ENCODE measurements around the gene PRR3. TPM values are rescaled to one million over a fixed set of nuclear protein-coding genes. Genes with fewer than 3 reads are reported as not detected.

Gene PRR3
- total RNA-seq, 2 donors from 2014 or later = 6.9 to 10.4 TPM

- Histone ChIP-seq H3K27me3 (no peaks in the 10 kb centered on the region), H3K9me3 (no peaks in the 10 kb centered on the region), H3K36me3 (replicated peaks in 1 of 2; ENCODE audit: insufficient read depth in 1 of 2, low read depth in 2 of 2) (peaks cover under 1 to 11% of the 10 kb centered on the region in 2 donors), H3K4me1 (peaks cover 46% of the 10 kb centered on the region), H3K27ac (peak overlapping the region in 1 of 4 donors; percentile 1), H3K4me3 (no peak overlapping the region)
- DNase-seq (no peak), ATAC-seq (no peak)
- TF ChIP-seq POLR2A (IDR thresholded peaks at IDR 0.05) (no peak), CTCF (IDR thresholded peaks at IDR 0.05) (no peak)
- intact Hi-C loops (cut with DNase I) = no loop called here
- 26 to 35% methylated on average over 2 of the region's 2 CpGs for WGBS, 2 donors
Observed at GRCh38 chr6:30611856-30612194, 54.7 kb downstream of the PRR3 start.

- no peaks in the 10 kb centered on the region for H3K9me3 ChIP-seq
- DNase-seq (no peak), ATAC-seq (no peak)
- no peaks in the 10 kb centered on the region for H3K27me3 ChIP-seq
- peaks cover 46% of the 10 kb centered on the region for H3K4me1 ChIP-seq
- intact Hi-C loops (cut with DNase I) = no loop called here
- H3K36me3 ChIP-seq (replicated peaks in 1 of 2; ENCODE audit: insufficient read depth in 1 of 2, low read depth in 2 of 2) = peaks cover 0 to 9% of the 10 kb centered on the region in 2 donors
- peak in 1 of 3 donors; percentile 4 for TF ChIP-seq POLR2A (IDR thresholded peaks at IDR 0.05)
- TF ChIP-seq CTCF (IDR thresholded peaks at IDR 0.05) = peak in 3 of 7 experiments; percentile 15 to 23 (median 18)
- peak overlapping the region in 3 of 4 donors; percentile 1 to 96 (median 96) for H3K27ac ChIP-seq
- 48 to 61% methylated on average over 1 of the region's 1 CpG for WGBS, 2 donors
- no peak overlapping the region for H3K4me3 ChIP-seq
Observed at GRCh38 chr6:30612213-30612612, 55.1 kb downstream of the PRR3 start.

- TF ChIP-seq POLR2A (IDR thresholded peaks at IDR 0.05) = peak in 2 of 3 donors; percentile 6 to 18
- no peak for TF ChIP-seq CTCF (IDR thresholded peaks at IDR 0.05)
- intact Hi-C loops (cut with DNase I) = no loop called here
- Histone ChIP-seq H3K27me3 (no peaks in the 10 kb centered on the region), H3K9me3 (no peaks in the 10 kb centered on the region), H3K36me3 (replicated peaks in 1 of 2; ENCODE audit: insufficient read depth in 1 of 2, low read depth in 2 of 2) (peaks cover 0 to 7% of the 10 kb centered on the region in 2 donors), H3K4me1 (peaks cover 46% of the 10 kb centered on the region), H3K4me3 (no peak overlapping the region), H3K27ac (peak overlapping the region in 3 of 4 donors; percentile 1 to 96 (median 96))
- ATAC-seq (no peak), DNase-seq (no peak)
- WGBS, 2 donors = 25% methylated on average over 6 of the region's 6 CpGs
Observed at GRCh38 chr6:30612687-30613248, 55.7 kb downstream of the PRR3 start.

MicroRNAs encoded within 50 kb of the gene (microRNA counts, 767-probe panel; counts per million panel counts)
- 0 to 736 counts per million in 2 donors for microRNA hsa-miR-877-5p

Small RNAs within 50 kb of the gene (microRNA-seq; reads per million reads assigned to microRNA genes)
- gene MIR877 (ENCODE audit: borderline number of aligned reads in 2 of 2, borderline replicate concordance in 2 of 2) = 36.8 to 45.3 reads per million in 2 donors

Small RNAs within 50 kb of the gene (small RNA-seq; reads per million reads assigned to genes)
- 1.7 reads per million, percentile 64 among the genes with 10 or more reads in this experiment for gene MIR877

Other genes starting within 250 kb of the PRR3 start
- 10 to 100 TPM in 1 of 2 donors, 1 to 10 TPM in 1; 7.5 to 15.8 TPM for gene TRIM39, start 230.4 kb upstream of the PRR3 start, total RNA-seq
- gene RPP21, start 212.1 kb upstream of the PRR3 start, total RNA-seq = 10 to 100 TPM; 52.1 to 77.6 TPM
- 100 to 1,000 TPM; 133 to 216 TPM for gene HLA-E, start 67.8 kb upstream of the PRR3 start, total RNA-seq
- 10 to 100 TPM; 18.7 to 24.7 TPM for gene GNL1, start 806 bp upstream of the PRR3 start, total RNA-seq
- gene ABCF1, start 14.1 kb downstream of the PRR3 start, total RNA-seq = 10 to 100 TPM; 27.0 to 37.6 TPM
- 10 to 100 TPM; 36.1 to 48.1 TPM for gene PPP1R10, start 59.9 kb downstream of the PRR3 start, total RNA-seq
- 10 to 100 TPM; 26.4 to 35.5 TPM for gene MRPS18B, start 60.5 kb downstream of the PRR3 start, total RNA-seq
- gene ATAT1, start 69.6 kb downstream of the PRR3 start, total RNA-seq = 1 to 10 TPM; 2.0 to 5.4 TPM
- gene C6orf136, start 89.8 kb downstream of the PRR3 start, total RNA-seq = 10 to 100 TPM in 1 of 2 donors, 1 to 10 TPM in 1; 7.3 to 28.3 TPM
- 10 to 100 TPM; 12.2 to 24.4 TPM for gene DHX16, start 115.7 kb downstream of the PRR3 start, total RNA-seq
- 10 to 100 TPM; 14.5 to 20.0 TPM for gene PPP1R18, start 129.3 kb downstream of the PRR3 start, total RNA-seq
- gene NRM, start 133.7 kb downstream of the PRR3 start, total RNA-seq = 1 to 10 TPM; 2.6 to 5.2 TPM
- gene MDC1, start 160.0 kb downstream of the PRR3 start, total RNA-seq = 10 to 100 TPM; 11.4 to 18.1 TPM
- gene TUBB, start 163.1 kb downstream of the PRR3 start, total RNA-seq = 10 to 100 TPM; 80.9 to 84.4 TPM
- 10 to 100 TPM; 70.0 to 82.4 TPM for gene FLOT1, start 185.4 kb downstream of the PRR3 start, total RNA-seq
- gene IER3, start 187.3 kb downstream of the PRR3 start, total RNA-seq = 10 to 100 TPM; 46.4 to 60.3 TPM

Data from body of pancreas (tissue), 4 donors.